Left colon (tissue), 2 donors: ENCODE data around the gene PCYT2. TPM values are rescaled to one million over a fixed set of nuclear protein-coding genes. Genes with fewer than 3 reads are reported as not detected.

ENCODE experiments used
- ATAC-seq: fragments of 200-7000 bp; cut with Tn5 transposase; one replicate; pipeline ENCODE4 v1.9.1; 2020; ENCODE audit warnings: mild to moderate bottlenecking, moderate library complexity
- DNase-seq, 2 donors: peaks; one replicate each; pipeline ENCODE4 v3.0.0-alpha.2; 2020
- intact Hi-C, 2 donors: fragments of 100-400 bp; cut with DNase I in 1 of 2; cut with micrococcal nuclease in 1 of 2; formaldehyde crosslinking; loops; one replicate each; pipeline versions ENCODE4 v1.11.2 to v1.14.0; 2022; cut with DNase I, micrococcal nuclease
- total RNA-seq, 2 donors: library from RNA; stranded (reverse); fragmentation: NEBNext Ultra II Directional; extraction: Animal tissue kit (Norgen Biotek cat#: 25700); gene quantifications; one replicate each; pipeline ENCODE4 v1.2.1, GENCODE V29; 2021
- donor health status: DM: no; HTN: no; CAD: no.
- donor health status: DM: yes; HTN: yes; CAD: no.

The PCYT2 gene
- total RNA-seq, 2 donors from 2014 or later = 49.9 to 68.9 TPM

DNA sequence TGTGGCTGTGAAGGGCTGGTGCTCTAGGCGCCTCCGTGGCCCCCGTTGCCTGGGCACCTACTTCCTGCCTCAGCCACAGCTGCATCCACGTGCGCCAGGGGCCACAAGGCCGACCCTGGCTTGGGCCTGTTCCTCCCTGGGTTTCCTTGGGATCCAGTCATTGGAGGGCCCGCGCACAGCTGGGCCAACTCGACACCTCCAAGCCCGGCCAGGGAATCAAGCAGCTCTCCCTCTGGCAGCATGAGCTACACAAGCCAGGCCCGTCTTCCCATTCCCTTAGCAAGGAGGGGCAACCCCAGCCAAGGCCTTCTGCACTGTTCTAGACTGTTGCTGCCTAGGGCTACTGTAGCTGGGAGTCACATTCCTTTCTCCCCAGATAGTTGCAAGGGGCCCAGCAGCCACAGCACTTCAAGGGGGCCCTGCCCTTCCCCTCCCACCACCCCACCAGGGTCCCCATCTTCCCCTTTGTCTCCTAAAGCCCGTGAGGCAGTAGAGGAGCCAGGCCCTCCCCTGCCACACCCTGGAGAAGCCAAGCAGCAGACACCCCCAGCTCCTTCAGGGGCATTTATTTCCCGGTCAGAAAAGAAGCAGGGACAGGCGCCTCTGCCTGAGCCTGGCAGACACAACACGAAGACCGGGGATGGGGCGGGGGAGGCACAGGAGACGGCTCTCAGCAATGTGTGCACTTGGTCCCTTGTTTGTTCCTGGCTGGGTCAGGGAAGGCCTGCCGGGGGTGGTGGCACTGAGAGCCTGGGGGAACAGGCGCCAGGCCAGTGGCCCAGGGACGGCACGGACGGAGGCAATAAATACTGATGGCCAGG is 43.8 kb downstream of the PCYT2 start:
- ATAC-seq (peak; percentile 16), DNase-seq (peak; percentile 62 to 71)
- intact Hi-C loops = no loop called here

DNA sequence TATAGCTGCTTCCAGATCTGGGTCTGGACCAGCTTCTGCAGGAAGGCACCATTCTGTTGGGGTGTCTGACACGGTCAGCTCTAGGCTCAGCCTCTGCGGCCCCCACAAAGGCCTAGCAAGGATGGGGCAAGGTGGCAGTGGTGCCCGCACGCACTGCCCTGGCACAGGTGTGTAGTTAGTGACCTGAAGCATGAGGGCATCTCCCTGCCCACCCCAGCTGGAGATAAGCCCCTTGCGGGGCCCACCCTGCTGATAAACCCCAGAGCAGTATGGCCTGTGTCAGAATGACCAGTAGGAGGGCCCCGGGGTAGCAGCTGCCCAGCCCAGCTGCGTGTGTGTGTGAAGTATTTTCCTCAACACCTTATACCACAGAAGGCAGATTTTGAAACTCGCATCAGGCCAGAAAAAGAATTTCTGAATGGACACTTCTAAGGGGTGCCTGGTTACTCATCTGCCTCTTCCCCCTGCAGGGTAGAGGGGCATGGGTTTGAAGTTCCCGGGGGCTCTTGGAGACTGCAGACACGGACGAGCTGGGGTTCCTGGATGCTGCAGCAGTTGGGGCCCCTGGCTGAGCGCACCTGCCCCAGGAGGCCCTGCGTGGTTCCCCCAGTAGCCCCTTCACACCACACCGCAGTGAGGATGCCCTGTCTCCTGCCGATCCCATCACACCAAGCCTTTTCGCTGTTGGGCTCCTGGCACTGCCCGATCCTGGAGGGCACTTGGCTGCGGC is 44.6 kb downstream of the PCYT2 start:
- no peak for DNase-seq
- intact Hi-C loops = no loop called here
- no peak for ATAC-seq

- intact Hi-C loops = no loop called here
- peak; percentile 61 for ATAC-seq
Measured at GRCh38 chr17:81865733-81866439, 45.3 kb downstream of the PCYT2 start.

DNA sequence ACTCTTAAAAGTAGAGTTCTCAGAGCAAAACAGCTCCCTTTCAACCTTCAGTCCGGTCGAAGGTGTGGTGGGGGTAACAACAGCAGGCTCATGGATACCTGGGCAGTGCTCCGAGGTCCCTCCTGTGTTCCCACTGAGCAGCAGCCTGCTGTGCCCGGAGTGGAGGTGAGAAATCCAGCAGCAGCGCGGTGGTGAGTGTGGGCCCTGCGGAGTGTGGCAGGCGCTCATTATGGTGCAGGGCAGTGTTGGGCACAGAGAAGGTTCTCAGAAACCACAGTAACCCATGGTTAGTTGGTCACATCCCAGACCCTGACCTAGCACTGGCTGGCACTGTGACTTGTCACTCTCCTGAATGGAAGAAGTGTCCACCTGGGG is 45.9 kb downstream of the PCYT2 start:
- peak in 1 of 2 donors; percentile 31 for DNase-seq
- intact Hi-C loops = no loop called here

More at GRCh38 chr17:81865733-81866439, 45.3 kb downstream of the PCYT2 start:
- peak; percentile 94 to 97 for DNase-seq

GRCh38 chr17:81863833-81864768 is 47.1 kb downstream of the PCYT2 start:
- no peak for ATAC-seq
- DNase-seq = no peak
- intact Hi-C loops = no loop called here

More for the DNA sequence above, 45.9 kb downstream of the PCYT2 start:
- ATAC-seq = no peak

- no peak for ATAC-seq
- no peak for DNase-seq
- intact Hi-C loops = no loop called here
Measured at GRCh38 chr17:81863123-81863675, 48.0 kb downstream of the PCYT2 start.

DNA sequence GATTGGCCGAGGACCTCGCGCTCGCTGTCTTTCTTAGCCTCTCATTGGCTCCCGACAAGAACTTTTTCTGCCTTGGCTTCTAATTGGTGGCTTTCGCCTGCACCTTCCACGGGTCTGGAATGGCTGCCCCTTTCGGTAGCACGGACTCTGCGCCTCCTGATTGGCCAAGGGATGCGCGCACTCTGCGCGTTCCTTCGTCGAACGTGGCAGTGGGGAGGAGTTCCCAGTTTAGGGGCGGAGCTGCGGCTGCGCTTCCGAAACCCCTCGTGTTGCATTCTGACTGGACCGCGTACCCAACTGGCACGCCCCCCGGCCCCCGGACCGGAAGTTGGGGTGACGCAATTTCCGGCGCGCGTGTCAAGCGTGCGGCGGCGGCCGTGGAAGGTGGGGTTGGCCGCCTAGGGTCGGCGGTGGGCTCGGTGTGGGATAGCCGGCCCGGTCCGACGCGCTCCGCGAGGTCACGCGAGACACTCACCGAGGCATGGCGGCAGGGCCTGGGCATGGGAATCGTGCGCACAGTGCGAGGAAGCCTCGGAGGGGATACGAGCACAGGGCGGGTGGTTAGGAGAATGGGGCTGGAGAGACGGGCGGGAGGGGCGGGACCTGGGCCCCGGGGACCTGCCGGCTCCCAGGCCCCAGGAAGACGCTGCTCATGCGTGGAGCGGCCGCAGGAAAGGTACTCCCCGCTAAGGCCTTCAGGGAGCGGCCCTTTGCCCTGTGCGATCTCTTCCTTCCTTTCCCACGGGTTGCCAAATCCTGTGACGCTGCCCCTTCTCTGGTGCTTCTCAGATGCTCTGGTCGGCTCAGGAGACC is 50.2 kb downstream of the PCYT2 start:
- intact Hi-C loops = no loop called here
- ATAC-seq = peak; percentile 77

GRCh38 chr17:81859906-81860755 is 51.1 kb downstream of the PCYT2 start, which contains the start of gene P4HB:
P4HB (minus strand) TSS chr17:81860535; CDS start chr17:81860471, 64 bp downstream.
- intact Hi-C loops = no loop called here
- DNase-seq (no peak), ATAC-seq (peak; percentile 9)

More for the DNA sequence above, 50.2 kb downstream of the PCYT2 start:
- DNase-seq = peak; percentile 98 to 100

DNA sequence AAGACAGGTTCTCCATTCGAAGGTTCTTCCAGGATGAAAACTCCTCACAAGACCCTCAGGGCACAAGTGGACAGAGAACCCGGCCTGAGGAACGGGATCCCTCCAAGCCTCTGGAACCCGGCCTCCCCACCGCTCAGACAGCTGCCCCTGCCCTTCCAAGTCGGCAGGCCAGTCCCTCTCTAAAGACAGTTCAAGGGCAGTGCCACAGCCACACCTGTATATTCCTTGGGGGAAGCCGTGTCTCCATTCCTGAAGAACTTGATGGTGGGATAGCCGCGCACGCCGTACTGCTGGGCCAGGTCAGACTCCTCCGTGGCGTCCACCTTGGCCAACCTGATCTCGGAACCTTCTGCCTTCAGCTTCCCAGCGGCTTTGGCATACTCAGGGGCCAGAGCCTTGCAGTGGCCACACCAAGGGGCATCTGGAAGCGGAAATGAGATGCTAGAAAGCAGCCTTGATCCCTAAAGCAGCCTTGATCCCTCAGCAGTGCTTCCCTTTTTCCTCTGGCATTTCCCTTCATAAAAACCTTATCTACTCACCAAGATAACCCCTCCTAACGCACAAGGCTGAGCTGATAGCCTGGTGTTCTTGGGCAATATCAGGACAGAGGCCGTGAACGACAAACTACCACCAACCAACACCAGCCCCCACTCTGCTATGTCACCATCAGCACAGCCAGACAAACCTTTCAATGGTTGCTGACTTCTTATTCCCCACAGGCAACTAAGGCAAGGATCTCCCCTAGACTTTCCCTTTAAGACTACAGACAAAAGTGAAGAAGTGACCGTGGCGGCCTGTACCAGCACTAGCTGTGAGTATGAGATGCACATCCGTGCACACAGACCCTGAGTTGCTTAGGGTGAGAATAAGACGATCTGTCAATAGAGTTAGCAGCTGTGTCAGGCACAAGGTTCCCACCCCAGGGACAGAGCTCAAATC is 52.0 kb downstream of the PCYT2 start:
- no peak for ATAC-seq
- intact Hi-C loops = no loop called here
- no peak for DNase-seq

GRCh38 chr17:81858170-81858966 is 52.8 kb downstream of the PCYT2 start:
- DNase-seq = no peak
- ATAC-seq = no peak
- intact Hi-C loops = no loop called here

DNA sequence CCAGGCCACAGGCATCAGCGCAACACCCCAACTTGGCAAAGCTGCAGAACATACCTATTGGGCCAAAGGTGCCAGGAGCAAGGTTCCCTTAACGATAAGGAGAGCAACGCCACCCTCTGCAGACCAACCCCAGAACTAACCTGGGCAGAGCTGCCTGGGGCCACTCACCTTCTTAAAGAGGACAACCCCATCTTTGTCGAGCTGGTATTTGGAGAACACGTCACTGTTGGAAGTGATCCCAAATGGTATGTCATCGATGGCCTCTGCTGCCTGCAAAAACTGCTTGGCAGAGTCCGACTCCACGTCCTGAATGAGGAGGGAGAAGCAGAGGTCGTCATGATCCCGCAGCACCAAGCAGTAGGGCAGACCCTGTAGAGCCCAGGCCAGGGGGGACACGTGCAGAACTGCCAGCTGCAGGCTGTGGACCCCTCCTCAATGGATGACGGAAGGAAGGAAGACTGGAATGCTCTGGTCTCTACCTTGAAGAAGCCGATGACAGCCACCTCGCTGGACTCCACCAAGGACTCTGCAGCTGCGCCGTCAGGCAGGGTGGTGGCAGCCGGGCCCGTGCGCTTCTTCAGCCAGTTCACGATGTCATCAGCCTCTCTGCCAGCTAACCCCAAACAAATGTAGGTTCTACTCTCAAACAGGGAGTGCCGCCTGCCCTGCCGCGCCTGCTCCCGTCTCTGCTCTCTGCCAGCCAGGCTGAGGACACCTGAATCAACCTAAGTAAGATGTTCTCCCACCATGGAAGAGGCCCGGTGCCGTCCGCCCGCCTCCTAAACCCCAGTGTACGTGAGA is 56.0 kb downstream of the PCYT2 start:
- intact Hi-C loops = no loop called here
- ATAC-seq (peak; percentile 21), DNase-seq (no peak)

DNA sequence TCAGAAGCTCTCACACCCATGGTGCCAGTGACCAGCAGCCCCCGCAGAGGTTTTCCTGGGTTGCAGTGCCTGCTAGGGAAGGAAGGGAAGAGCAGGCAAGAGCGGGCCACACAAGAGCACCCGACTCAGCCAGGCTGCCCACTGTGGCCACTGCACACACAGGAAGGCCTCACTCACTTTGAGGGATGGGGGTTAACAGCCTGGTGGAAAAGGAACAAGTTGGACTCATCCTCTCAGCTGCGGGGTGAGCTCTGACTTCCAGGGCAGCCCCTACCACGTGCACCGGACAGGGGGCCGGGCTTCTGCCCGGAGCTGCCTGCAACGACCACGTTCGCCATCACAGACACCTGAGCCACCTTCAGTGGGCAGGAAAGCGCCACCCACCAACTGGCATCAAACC is 59.0 kb downstream of the PCYT2 start:
- intact Hi-C loops = no loop called here
- DNase-seq (no peak), ATAC-seq (no peak)

DNA sequence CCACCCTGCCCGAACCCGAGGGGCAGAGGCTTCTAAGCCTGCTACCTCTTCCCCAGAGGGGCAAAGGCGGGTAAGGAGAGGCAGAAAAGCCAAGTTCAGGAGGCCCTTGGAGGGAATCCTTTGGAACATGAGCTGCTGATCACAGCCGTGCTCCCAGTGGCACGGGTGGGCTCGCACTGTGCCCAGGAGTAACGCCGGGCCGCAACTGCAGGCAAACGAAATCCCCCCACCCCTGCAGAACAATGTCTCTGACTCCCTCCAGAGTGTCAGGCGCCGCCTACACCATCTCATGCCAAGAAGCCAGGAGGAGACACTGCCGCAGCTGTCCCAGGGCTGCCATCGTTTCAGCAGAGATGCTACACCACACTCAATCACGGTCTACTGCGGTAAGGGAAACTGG is 59.8 kb downstream of the PCYT2 start:
- ATAC-seq = no peak
- no peak for DNase-seq
- intact Hi-C loops = no loop called here
